Lower lobe of right lung (tissue), 2 donors: ENCODE data around the gene TENM4. TPM values are rescaled to one million over a fixed set of nuclear protein-coding genes. Genes with fewer than 3 reads are reported as not detected.

ENCODE experiments used
- ATAC-seq, 2 donors: fragments of 200-7000 bp; cut with Tn5 transposase; one replicate each; pipeline ENCODE4 v1.9.1; 2020 to 2022; ENCODE audit warnings: mild to moderate bottlenecking in 2 of 2, moderate library complexity in 2 of 2
- DNase-seq: peaks from one replicate; pipeline ENCODE4 v3.0.0-alpha.2; 2020
- H3K27ac ChIP-seq: fragments of 200-600 bp; one replicate; pipeline ENCODE4 v1.8.0; 2022
- H3K27me3 ChIP-seq: fragments of 200-600 bp; one replicate; pipeline ENCODE4 v1.8.0; 2022; ENCODE audit warnings: low read depth
- H3K36me3 ChIP-seq: fragments of 200-600 bp; one replicate; pipeline ENCODE4 v1.8.0; 2022; ENCODE audit warnings: mild to moderate bottlenecking
- H3K4me1 ChIP-seq: fragments of 200-600 bp; one replicate; pipeline ENCODE4 v1.8.0; 2022
- H3K4me3 ChIP-seq: fragments of 200-600 bp; one replicate; pipeline ENCODE4 v1.8.0; 2022; ENCODE audit warnings: mild to moderate bottlenecking
- H3K9me3 ChIP-seq: fragments of 200-600 bp; one replicate; pipeline ENCODE4 v1.8.0; 2022
- CTCF ChIP-seq: fragments of 200-600 bp; IDR thresholded peaks from one replicate; pipeline ENCODE4 v1.8.0; 2022; ENCODE audit warnings: antibody characterized with exemption, mild to moderate bottlenecking
- intact Hi-C: fragments of 100-400 bp; cut with DNase I; formaldehyde crosslinking; loops from one replicate; pipeline ENCODE4 v1.11.0; 2022
- total RNA-seq: library from RNA; stranded (reverse); fragmentation: NEBNext Ultra II Directional; extraction: Animal tissue kit (Norgen Biotek cat#: 25700); gene quantifications from one replicate; pipeline ENCODE4 v1.2.1, GENCODE V29; 2021
- donor health status: DM: no; HTN: yes; CAD: no; lungs with severe emphysema.

The TENM4 gene
- total RNA-seq, 1 donor from 2014 or later, result 1.1 TPM

- ATAC-seq, result no peak
- intact Hi-C loops, result no loop called here
- H3K4me3 ChIP-seq, result no peak overlapping the region
These were observed 564.2 kb downstream of the TENM4 start for GRCh38 chr11:78876676-78877075.

GRCh38 chr11:78870655-78871054, 570.2 kb downstream of the TENM4 start:
- Histone ChIP-seq H3K4me1 (no peaks in the 10 kb centered on the region), H3K36me3 (no peaks in the 10 kb centered on the region), H3K27ac (no peak overlapping the region), H3K27me3 (no peaks in the 10 kb centered on the region), H3K4me3 (no peak overlapping the region), H3K9me3 (no peaks in the 10 kb centered on the region)
- no peak for ATAC-seq
- intact Hi-C loops, result no loop called here
- no peak for DNase-seq
- TF ChIP-seq CTCF, result no peak

More at GRCh38 chr11:78876676-78877075, 564.2 kb downstream of the TENM4 start:
- Histone ChIP-seq H3K27me3 (no peaks in the 10 kb centered on the region), H3K9me3 (no peaks in the 10 kb centered on the region), H3K36me3 (no peaks in the 10 kb centered on the region), H3K4me1 (no peaks in the 10 kb centered on the region), H3K27ac (no peak overlapping the region)
- no peak for TF ChIP-seq CTCF
- no peak for DNase-seq

GRCh38 chr11:78869293-78869692, 571.5 kb downstream of the TENM4 start:
- no peak for ATAC-seq
- DNase-seq, result no peak
- Histone ChIP-seq H3K36me3 (no peaks in the 10 kb centered on the region), H3K9me3 (no peaks in the 10 kb centered on the region), H3K27me3 (no peaks in the 10 kb centered on the region), H3K27ac (no peak overlapping the region), H3K4me3 (no peak overlapping the region), H3K4me1 (no peaks in the 10 kb centered on the region)
- intact Hi-C loops, result no loop called here
- TF ChIP-seq CTCF, result no peak

GRCh38 chr11:78868563-78868962, 572.3 kb downstream of the TENM4 start:
- DNase-seq (no peak), ATAC-seq (no peak)
- Histone ChIP-seq H3K9me3 (no peaks in the 10 kb centered on the region), H3K4me3 (no peak overlapping the region), H3K4me1 (no peaks in the 10 kb centered on the region), H3K27ac (no peak overlapping the region), H3K27me3 (no peaks in the 10 kb centered on the region), H3K36me3 (no peaks in the 10 kb centered on the region)
- intact Hi-C loops, result no loop called here
- TF ChIP-seq CTCF, result no peak

- Histone ChIP-seq H3K27ac (no peak overlapping the region), H3K27me3 (no peaks in the 10 kb centered on the region), H3K9me3 (no peaks in the 10 kb centered on the region), H3K36me3 (no peaks in the 10 kb centered on the region), H3K4me3 (no peak overlapping the region), H3K4me1 (no peaks in the 10 kb centered on the region)
- intact Hi-C loops, result no loop called here
- no peak for TF ChIP-seq CTCF
- DNase-seq, result no peak
- no peak for ATAC-seq
These were observed 580.0 kb downstream of the TENM4 start for GRCh38 chr11:78860720-78861422.
